Calu3 (cell line): Measurements from ENCODE around the gene JPH2. TPM values are rescaled to one million over a fixed set of nuclear protein-coding genes. Genes with fewer than 3 reads are reported as not detected.

Experiments used
- BruUV-seq: library from RNA; stranded (reverse); fragments of 400-500 nt; replicated peaks from 2 replicates; lab custom pipeline; 2021; lab: Mats Ljungman, UMichigan
- CTCF ChIA-PET: fragments of 300-600 bp; sonication (Branson Sonifier 250); formaldehyde crosslinking; loops from one replicate; lab custom pipeline; 2022; ENCODE audit warnings: antibody characterized with exemption; lab: Charles Lee
- DNase-seq: peaks from one replicate; pipeline ENCODE4 v3.0.0; 2022
- H3K27ac Mint-ChIP-seq: one replicate; pipeline ENCODE4 v1.8.0; 2022; ENCODE audit warnings: mixed read lengths; ENCODE audit not compliant: unreplicated experiment
- H3K27me3 Mint-ChIP-seq: one replicate; pipeline ENCODE4 v1.8.0; 2022; ENCODE audit warnings: mixed read lengths; ENCODE audit not compliant: unreplicated experiment
- H3K36me3 Mint-ChIP-seq: one replicate; pipeline ENCODE4 v1.8.0; 2022; ENCODE audit warnings: mild to moderate bottlenecking, moderate library complexity, mixed read lengths; ENCODE audit not compliant: insufficient read depth, unreplicated experiment
- H3K4me1 Mint-ChIP-seq: one replicate; pipeline ENCODE4 v1.8.0; 2022; ENCODE audit warnings: mild to moderate bottlenecking, low read depth, mixed read lengths; ENCODE audit not compliant: unreplicated experiment
- H3K4me3 Mint-ChIP-seq: one replicate; pipeline ENCODE4 v1.8.0; 2022; ENCODE audit warnings: mild to moderate bottlenecking, low read depth, moderate library complexity, mixed read lengths; ENCODE audit not compliant: unreplicated experiment
- H3K9me3 Mint-ChIP-seq: one replicate; pipeline ENCODE4 v1.8.0; 2022; ENCODE audit warnings: low read depth, mixed read lengths; ENCODE audit not compliant: unreplicated experiment
- intact Hi-C: fragments of 100-400 bp; cut with micrococcal nuclease; formaldehyde crosslinking; loops from one replicate; pipeline ENCODE4 v1.10.0; 2022; ENCODE audit not compliant: unreplicated experiment
- total RNA-seq: library from RNA; stranded (reverse); gene quantifications from 2 replicates; pipeline ENCODE4 v1.2.3, GENCODE V29; 2022
- TF ChIP-seq, protein P1 (sequence below): fragments of 200-600 bp; IDR thresholded peaks from one replicate; pipeline ENCODE4 v1.8.0; 2022; ENCODE audit warnings: antibody characterized with exemption; ENCODE audit not compliant: unreplicated experiment

The JPH2 gene
- total RNA-seq, 1 experiment from 2014 or later = 0.50 TPM

DNA sequence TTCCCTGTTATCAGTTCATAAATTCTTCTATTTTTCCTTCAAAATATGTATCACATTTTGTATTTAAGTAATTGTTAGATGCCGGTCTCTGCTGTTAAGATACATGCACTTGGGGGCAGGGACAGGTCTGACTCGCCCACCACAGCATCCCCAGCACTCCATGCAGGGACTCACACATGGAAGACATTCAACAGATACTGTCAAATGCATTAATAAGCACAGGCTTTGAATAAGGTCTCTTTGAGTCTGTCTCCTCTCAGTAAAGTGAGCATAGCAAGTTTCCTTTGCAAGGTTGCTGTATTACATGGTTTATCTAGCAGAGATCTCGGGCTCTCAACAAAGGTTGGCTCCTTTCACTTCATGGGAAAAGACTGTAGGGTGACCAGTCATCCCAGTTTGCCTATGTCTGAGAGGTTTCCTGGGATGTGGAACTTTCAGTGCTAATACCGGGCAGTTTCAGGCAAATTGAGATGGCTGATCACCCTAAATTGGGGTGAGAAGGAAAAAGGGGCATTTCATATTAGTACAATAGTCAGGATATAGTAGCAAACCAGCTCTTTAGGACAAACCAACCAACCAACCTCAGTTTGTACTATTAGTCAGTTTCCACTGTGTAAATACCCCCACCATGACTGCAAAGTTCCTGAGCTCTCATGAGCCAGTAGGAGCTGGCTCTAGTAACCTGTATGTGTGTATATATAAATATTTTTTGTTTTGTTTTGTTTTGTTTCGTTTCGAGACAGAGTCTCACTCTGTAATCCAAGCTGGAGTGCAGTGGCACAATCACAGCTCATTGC lies 15.0 kb downstream of the JPH2 start:
- Mint-ChIP-seq H3K36me3 (no peaks in the 10 kb centered on the region), H3K4me1 (peaks cover 12% of the 10 kb centered on the region), H3K9me3 (no peaks in the 10 kb centered on the region), H3K27me3 (peaks cover 54% of the 10 kb centered on the region), H3K27ac (no peak overlapping the region), H3K4me3 (no peak overlapping the region)
- TF ChIP-seq, protein P1, sequence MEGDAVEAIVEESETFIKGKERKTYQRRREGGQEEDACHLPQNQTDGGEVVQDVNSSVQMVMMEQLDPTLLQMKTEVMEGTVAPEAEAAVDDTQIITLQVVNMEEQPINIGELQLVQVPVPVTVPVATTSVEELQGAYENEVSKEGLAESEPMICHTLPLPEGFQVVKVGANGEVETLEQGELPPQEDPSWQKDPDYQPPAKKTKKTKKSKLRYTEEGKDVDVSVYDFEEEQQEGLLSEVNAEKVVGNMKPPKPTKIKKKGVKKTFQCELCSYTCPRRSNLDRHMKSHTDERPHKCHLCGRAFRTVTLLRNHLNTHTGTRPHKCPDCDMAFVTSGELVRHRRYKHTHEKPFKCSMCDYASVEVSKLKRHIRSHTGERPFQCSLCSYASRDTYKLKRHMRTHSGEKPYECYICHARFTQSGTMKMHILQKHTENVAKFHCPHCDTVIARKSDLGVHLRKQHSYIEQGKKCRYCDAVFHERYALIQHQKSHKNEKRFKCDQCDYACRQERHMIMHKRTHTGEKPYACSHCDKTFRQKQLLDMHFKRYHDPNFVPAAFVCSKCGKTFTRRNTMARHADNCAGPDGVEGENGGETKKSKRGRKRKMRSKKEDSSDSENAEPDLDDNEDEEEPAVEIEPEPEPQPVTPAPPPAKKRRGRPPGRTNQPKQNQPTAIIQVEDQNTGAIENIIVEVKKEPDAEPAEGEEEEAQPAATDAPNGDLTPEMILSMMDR = no peak
- no peak for DNase-seq
- intact Hi-C loops = loop anchor here (5.0 kb wide), 1 partner anchor 35 kb away; no protein-coding TSS in a partner anchor
- BruUV-seq = no TSS peak
- CTCF ChIA-PET = interaction anchor here (1.0 to 1.1 kb wide), 2 partner anchors 18 to 55 kb away, joined by 3 to 4 read pairs; no protein-coding TSS in a partner anchor

DNA sequence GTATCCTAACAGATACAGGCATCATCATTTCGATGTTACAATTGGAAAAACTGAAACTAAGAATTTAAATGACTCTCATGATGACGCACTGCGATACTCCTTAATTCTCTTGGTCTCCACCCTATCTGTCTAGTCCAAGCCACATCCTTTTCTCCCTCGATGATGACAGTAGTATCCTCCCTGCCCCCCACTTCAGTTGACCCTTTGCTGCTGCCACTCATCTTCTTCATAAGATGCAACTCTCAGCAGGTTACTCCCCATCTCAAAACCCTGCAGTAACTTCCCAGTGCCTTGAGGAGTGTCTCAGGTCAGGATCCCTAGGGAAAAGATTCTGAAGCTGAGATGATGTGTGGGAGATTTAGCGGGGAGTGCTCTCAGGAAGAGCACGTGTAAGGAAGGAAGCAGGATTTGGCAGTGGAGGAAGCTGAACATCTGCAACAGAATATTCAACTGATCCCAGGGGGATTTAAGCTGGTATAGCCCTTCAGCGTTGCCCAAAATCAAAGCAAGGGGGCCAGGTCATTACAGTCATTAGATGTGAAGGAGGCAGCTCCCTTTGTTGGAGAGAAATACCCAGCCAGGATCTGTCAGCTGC lies 16.1 kb downstream of the JPH2 start:
- no peaks in the 10 kb centered on the region for H3K36me3 Mint-ChIP-seq
- TF ChIP-seq, protein P1 = no peak
- no peak for DNase-seq
- no peak overlapping the region for H3K4me3 Mint-ChIP-seq
- peaks cover 10% of the 10 kb centered on the region for H3K4me1 Mint-ChIP-seq
- CTCF ChIA-PET = no interaction called here
- BruUV-seq = no TSS peak
- peaks cover 65% of the 10 kb centered on the region for H3K27me3 Mint-ChIP-seq
- H3K27ac Mint-ChIP-seq = no peak overlapping the region
- intact Hi-C loops = loop anchor here (5.0 kb wide), 1 partner anchor 34 kb away; no protein-coding TSS in a partner anchor
- H3K9me3 Mint-ChIP-seq = no peaks in the 10 kb centered on the region

DNA sequence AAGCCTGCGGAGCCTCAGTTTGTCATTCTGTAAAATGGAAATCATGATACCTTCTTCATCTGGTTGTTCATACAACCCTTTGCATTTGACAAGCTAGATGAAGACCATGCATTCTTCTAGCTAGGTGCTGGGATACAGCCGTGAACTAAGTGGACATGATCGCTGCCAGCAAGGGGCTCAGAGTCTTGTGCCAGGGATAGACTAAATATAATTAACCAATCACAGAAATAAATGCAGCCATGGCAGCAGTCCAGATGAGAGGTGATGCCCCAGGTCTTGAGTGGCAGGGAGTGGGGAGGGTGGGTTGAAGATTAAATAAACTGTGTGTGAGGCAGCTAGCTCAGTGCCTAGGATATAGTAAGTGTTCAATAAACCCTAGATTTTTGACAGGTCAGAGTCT lies 19.3 kb downstream of the JPH2 start:
- CTCF ChIA-PET = interaction anchor here (1.0 kb wide), 1 partner anchor 51 kb away, joined by 3 read pairs; no protein-coding TSS in a partner anchor
- Mint-ChIP-seq H3K27ac (no peak overlapping the region), H3K36me3 (no peaks in the 10 kb centered on the region), H3K27me3 (peaks cover 85% of the 10 kb centered on the region), H3K4me3 (no peak overlapping the region), H3K4me1 (peaks cover under 1% of the 10 kb centered on the region), H3K9me3 (peaks cover 2% of the 10 kb centered on the region)
- TF ChIP-seq, protein P1 = no peak
- no TSS peak for BruUV-seq
- DNase-seq = no peak
- intact Hi-C loops = no loop called here

DNA sequence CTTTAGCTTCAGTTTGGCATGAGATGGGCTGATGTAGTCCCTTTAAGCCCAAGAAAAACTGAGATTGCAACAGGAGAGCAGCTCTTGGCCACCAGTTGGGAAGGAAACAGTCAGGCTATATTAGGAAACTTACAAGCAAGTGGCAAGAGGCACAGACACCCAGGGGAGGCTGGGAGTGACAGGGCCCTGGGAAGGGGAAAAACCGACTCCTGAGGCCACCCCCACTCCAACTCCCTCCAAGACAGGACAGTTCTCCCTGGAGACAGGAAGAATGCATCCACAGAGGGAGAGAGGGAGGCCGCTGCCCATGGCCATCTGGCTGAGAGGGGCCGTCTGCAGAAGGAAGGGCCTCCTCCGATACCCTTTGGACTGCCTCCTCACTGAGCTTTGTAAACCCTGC lies 20.5 kb downstream of the JPH2 start:
- TF ChIP-seq, protein P1 = no peak
- intact Hi-C loops = no loop called here
- no peaks in the 10 kb centered on the region for H3K36me3 Mint-ChIP-seq
- H3K9me3 Mint-ChIP-seq = peaks cover 2% of the 10 kb centered on the region
- CTCF ChIA-PET = interaction anchor here (1.6 kb wide), 1 partner anchor 11 kb away, joined by 4 read pairs; no protein-coding TSS in a partner anchor
- DNase-seq = no peak
- H3K4me1 Mint-ChIP-seq = no peaks in the 10 kb centered on the region
- no peak overlapping the region for H3K4me3 Mint-ChIP-seq
- peaks cover 88% of the 10 kb centered on the region for H3K27me3 Mint-ChIP-seq
- H3K27ac Mint-ChIP-seq = no peak overlapping the region
- no TSS peak for BruUV-seq
